ENCODE results near the gene EDNRA. TPM values are rescaled to one million over a fixed set of nuclear protein-coding genes. Genes with fewer than 3 reads are reported as not detected.

Gene EDNRA
- total RNA-seq, 1 experiment from 2014 or later: 2.5 TPM

DNA sequence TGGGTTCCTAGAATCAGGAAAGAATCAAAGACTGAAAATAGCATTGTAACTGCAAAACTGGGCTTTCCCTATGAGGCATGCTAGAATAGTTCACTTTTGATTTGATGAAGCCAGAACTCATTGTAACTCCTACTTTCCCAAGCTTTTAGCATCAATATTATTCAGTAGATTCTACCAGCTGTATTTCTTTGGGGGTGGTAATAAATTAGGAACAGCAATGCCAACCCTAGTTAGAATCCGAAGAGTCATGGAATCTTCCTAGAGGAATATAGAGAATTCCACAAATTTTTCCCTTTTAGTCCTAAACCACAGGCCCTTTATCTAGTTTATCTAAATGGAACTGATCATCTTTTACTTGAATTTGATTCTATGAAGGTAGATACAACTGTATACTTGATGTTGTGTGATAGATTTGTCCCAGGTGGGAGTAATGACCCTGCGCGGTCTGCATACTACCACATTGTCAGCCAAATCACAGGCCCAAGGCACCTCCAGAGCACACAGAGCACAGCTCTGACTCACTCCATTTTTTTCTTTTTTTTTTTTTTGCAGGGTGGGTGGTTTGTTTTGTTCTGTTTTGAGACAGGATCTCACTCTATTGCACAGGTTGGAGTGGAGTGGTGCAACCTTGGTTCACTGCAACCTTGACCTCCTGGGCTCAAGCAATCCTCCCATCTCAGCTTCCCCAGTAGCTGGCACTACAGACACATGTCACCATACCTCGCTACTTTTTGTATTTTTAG is 66.6 kb downstream of the EDNRA start (continued):
- TF ChIP-seq, protein P1, sequence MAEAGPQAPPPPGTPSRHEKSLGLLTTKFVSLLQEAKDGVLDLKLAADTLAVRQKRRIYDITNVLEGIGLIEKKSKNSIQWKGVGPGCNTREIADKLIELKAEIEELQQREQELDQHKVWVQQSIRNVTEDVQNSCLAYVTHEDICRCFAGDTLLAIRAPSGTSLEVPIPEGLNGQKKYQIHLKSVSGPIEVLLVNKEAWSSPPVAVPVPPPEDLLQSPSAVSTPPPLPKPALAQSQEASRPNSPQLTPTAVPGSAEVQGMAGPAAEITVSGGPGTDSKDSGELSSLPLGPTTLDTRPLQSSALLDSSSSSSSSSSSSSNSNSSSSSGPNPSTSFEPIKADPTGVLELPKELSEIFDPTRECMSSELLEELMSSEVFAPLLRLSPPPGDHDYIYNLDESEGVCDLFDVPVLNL (CRISPR knock-in tag; IDR thresholded peaks at IDR 0.05; ENCODE audit: borderline replicate concordance, low read depth): no peak
- TF ChIP-seq KAT7 (CRISPR knock-in tag; IDR thresholded peaks at IDR 0.05; ENCODE audit: borderline replicate concordance) (no peak), CREM (CRISPR knock-in tag; IDR thresholded peaks at IDR 0.05) (no peak)
- TF ChIP-seq, protein P2, sequence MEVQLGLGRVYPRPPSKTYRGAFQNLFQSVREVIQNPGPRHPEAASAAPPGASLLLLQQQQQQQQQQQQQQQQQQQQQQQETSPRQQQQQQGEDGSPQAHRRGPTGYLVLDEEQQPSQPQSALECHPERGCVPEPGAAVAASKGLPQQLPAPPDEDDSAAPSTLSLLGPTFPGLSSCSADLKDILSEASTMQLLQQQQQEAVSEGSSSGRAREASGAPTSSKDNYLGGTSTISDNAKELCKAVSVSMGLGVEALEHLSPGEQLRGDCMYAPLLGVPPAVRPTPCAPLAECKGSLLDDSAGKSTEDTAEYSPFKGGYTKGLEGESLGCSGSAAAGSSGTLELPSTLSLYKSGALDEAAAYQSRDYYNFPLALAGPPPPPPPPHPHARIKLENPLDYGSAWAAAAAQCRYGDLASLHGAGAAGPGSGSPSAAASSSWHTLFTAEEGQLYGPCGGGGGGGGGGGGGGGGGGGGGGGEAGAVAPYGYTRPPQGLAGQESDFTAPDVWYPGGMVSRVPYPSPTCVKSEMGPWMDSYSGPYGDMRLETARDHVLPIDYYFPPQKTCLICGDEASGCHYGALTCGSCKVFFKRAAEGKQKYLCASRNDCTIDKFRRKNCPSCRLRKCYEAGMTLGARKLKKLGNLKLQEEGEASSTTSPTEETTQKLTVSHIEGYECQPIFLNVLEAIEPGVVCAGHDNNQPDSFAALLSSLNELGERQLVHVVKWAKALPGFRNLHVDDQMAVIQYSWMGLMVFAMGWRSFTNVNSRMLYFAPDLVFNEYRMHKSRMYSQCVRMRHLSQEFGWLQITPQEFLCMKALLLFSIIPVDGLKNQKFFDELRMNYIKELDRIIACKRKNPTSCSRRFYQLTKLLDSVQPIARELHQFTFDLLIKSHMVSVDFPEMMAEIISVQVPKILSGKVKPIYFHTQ (CRISPR knock-in tag; IDR thresholded peaks at IDR 0.05): no peak
- TF ChIP-seq, protein P3, sequence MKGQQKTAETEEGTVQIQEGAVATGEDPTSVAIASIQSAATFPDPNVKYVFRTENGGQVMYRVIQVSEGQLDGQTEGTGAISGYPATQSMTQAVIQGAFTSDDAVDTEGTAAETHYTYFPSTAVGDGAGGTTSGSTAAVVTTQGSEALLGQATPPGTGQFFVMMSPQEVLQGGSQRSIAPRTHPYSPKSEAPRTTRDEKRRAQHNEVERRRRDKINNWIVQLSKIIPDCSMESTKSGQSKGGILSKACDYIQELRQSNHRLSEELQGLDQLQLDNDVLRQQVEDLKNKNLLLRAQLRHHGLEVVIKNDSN (CRISPR knock-in tag; IDR thresholded peaks at IDR 0.05): no peak

DNA sequence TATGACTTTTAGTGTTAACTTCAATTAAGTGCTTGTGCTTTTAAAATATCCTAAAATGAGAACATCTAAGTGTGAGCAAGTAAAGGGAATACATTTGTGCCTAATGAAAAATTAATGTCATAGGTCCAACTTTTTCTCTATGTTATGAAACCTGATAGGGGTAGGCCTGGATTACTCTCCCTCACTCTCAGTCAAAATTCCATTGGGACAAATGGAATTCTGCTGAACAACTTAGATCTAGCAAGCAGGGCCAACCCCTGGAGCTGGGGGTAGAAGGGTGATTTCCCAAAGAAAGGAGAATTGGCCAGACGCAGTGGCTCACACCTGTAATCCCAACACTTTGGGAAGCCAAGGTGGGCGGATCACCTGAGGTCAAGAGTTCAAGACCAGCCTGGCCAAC is 67.4 kb downstream of the EDNRA start:
- 0 out of 2 replicates have a peak, but pooled peaks cover 3% of the 10 kb centered on the region for H3K4me1 Mint-ChIP-seq
- peaks cover 28% of the 10 kb centered on the region for H3K9me3 Mint-ChIP-seq
- no peak for ATAC-seq
- H3K4me3 Mint-ChIP-seq: no peak overlapping the region
- POLR2A ChIA-PET: no interaction called here
- peaks cover 19% of the 10 kb centered on the region for H3K36me3 Mint-ChIP-seq
- CTCF ChIA-PET: interaction anchor here (0.7 kb wide), 1 partner anchor 91 kb away, joined by 3 read pairs; no protein-coding TSS in a partner anchor
- TF ChIP-seq, protein P4, sequence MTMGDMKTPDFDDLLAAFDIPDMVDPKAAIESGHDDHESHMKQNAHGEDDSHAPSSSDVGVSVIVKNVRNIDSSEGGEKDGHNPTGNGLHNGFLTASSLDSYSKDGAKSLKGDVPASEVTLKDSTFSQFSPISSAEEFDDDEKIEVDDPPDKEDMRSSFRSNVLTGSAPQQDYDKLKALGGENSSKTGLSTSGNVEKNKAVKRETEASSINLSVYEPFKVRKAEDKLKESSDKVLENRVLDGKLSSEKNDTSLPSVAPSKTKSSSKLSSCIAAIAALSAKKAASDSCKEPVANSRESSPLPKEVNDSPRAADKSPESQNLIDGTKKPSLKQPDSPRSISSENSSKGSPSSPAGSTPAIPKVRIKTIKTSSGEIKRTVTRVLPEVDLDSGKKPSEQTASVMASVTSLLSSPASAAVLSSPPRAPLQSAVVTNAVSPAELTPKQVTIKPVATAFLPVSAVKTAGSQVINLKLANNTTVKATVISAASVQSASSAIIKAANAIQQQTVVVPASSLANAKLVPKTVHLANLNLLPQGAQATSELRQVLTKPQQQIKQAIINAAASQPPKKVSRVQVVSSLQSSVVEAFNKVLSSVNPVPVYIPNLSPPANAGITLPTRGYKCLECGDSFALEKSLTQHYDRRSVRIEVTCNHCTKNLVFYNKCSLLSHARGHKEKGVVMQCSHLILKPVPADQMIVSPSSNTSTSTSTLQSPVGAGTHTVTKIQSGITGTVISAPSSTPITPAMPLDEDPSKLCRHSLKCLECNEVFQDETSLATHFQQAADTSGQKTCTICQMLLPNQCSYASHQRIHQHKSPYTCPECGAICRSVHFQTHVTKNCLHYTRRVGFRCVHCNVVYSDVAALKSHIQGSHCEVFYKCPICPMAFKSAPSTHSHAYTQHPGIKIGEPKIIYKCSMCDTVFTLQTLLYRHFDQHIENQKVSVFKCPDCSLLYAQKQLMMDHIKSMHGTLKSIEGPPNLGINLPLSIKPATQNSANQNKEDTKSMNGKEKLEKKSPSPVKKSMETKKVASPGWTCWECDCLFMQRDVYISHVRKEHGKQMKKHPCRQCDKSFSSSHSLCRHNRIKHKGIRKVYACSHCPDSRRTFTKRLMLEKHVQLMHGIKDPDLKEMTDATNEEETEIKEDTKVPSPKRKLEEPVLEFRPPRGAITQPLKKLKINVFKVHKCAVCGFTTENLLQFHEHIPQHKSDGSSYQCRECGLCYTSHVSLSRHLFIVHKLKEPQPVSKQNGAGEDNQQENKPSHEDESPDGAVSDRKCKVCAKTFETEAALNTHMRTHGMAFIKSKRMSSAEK (CRISPR knock-in tag; IDR thresholded peaks at IDR 0.05; ENCODE audit: borderline replicate concordance): no peak
- DNase-seq (ENCODE audit: low spot score): no peak
- H3K27me3 Mint-ChIP-seq (ENCODE audit: low read depth): no peaks in the 10 kb centered on the region; the same call in 1 of the 2 replicates
- H3K27ac Mint-ChIP-seq: no peak overlapping the region

DNA sequence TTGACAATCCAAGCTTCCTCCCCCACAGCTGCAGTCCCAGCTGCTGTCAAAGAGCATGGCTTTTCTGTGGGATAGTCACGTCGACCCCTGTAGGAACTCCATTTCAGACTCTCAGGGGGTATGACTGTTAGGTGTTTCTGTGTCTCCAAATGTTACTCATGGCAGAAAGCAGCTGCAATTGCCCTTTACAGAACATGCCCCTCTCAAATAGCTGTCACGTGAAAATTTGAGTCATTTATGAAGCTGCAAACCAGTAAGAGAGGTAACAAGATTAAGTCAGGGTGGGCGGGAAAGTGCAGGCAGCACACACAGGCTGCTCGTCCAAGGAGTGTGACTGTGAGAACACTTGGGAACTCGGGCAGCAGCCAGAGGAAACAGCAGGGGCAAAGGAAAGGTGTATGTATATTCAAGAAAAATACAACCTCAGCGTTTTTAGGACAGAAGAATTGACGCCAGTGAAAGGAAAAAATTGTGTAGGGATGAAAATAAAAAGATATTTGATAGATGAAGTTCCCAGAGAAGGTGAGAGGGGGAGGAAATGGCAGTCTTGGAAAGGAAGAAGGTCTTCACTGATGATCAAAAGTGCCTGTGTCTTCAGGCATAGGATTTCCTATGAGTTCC is 69.8 kb downstream of the EDNRA start:
- Mint-ChIP-seq H3K27me3 (ENCODE audit: low read depth) (no peaks in the 10 kb centered on the region; the same call in 1 of the 2 replicates), H3K4me1 (0 out of 2 replicates have a peak, but pooled peaks cover 3% of the 10 kb centered on the region), H3K9me3 (peaks cover 36% of the 10 kb centered on the region), H3K4me3 (no peak overlapping the region), H3K27ac (no peak overlapping the region), H3K36me3 (peaks cover 27% of the 10 kb centered on the region)
- DNase-seq (ENCODE audit: low spot score): no peak
- POLR2A ChIA-PET: interaction anchor here (0.6 kb wide), 1 partner anchor 10 kb away, joined by 3 read pairs; no protein-coding TSS in a partner anchor
- CTCF ChIA-PET: no interaction called here
- ATAC-seq: no peak
- no peak for TF ChIP-seq NFYB (CRISPR knock-in tag; conservative IDR thresholded peaks at IDR 0.05; ENCODE audit: low read depth)
- no peak for TF ChIP-seq FOXK1 (CRISPR knock-in tag; IDR thresholded peaks at IDR 0.05)
- no peak for TF ChIP-seq NR3C1 (CRISPR knock-in tag; conservative IDR thresholded peaks at IDR 0.05; ENCODE audit: low read depth)
- TF ChIP-seq ZNF416 (CRISPR knock-in tag; IDR thresholded peaks at IDR 0.05): no peak
- no peak for TF ChIP-seq ATF1 (CRISPR knock-in tag; IDR thresholded peaks at IDR 0.05)
- no peak for TF ChIP-seq NR1H2 (CRISPR knock-in tag; IDR thresholded peaks at IDR 0.05)
- TF ChIP-seq, protein P5, sequence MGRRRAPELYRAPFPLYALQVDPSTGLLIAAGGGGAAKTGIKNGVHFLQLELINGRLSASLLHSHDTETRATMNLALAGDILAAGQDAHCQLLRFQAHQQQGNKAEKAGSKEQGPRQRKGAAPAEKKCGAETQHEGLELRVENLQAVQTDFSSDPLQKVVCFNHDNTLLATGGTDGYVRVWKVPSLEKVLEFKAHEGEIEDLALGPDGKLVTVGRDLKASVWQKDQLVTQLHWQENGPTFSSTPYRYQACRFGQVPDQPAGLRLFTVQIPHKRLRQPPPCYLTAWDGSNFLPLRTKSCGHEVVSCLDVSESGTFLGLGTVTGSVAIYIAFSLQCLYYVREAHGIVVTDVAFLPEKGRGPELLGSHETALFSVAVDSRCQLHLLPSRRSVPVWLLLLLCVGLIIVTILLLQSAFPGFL (CRISPR knock-in tag; IDR thresholded peaks at IDR 0.05; ENCODE audit: borderline replicate concordance): no peak
- TF ChIP-seq, protein P6, sequence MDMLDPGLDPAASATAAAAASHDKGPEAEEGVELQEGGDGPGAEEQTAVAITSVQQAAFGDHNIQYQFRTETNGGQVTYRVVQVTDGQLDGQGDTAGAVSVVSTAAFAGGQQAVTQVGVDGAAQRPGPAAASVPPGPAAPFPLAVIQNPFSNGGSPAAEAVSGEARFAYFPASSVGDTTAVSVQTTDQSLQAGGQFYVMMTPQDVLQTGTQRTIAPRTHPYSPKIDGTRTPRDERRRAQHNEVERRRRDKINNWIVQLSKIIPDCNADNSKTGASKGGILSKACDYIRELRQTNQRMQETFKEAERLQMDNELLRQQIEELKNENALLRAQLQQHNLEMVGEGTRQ (CRISPR knock-in tag; IDR thresholded peaks at IDR 0.05): no peak
- TF ChIP-seq KAT7 (CRISPR knock-in tag; IDR thresholded peaks at IDR 0.05; ENCODE audit: borderline replicate concordance): no peak
- TF ChIP-seq SMAD4 (CRISPR knock-in tag; IDR thresholded peaks at IDR 0.05): no peak
- TF ChIP-seq GTF2I (CRISPR knock-in tag; conservative IDR thresholded peaks at IDR 0.05): no peak
- TF ChIP-seq, protein P7, sequence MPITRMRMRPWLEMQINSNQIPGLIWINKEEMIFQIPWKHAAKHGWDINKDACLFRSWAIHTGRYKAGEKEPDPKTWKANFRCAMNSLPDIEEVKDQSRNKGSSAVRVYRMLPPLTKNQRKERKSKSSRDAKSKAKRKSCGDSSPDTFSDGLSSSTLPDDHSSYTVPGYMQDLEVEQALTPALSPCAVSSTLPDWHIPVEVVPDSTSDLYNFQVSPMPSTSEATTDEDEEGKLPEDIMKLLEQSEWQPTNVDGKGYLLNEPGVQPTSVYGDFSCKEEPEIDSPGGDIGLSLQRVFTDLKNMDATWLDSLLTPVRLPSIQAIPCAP (CRISPR knock-in tag; IDR thresholded peaks at IDR 0.05): no peak
- no peak for TF ChIP-seq NR2C2 (CRISPR knock-in tag; IDR thresholded peaks at IDR 0.05)
- TF ChIP-seq, protein P3 (CRISPR knock-in tag; IDR thresholded peaks at IDR 0.05): no peak

All from WTC11 (cell line).